ENCODE measurements around the gene TMEM63A.
A peak's percentile ranks its signal among the peaks of the same experiment; 100 is the strongest.
"Not testable (repeated sequence)": the region's sequence is repeated elsewhere in the genome, so short reads cannot be mapped to it uniquely, and the experiment has no call there.

TMEM63A gene

GRCh38 chr1:225813214-225813964 lies 68.8 kb downstream of the TMEM63A start:
- DNase-seq (ENCODE audit: low spot score): no peak
- no peak for TF ChIP-seq CTCF (IDR thresholded peaks at IDR 0.05; ENCODE audit: extremely low read depth, missing control alignments)

- DNase-seq (ENCODE audit: low spot score): no peak
- no peak for TF ChIP-seq CTCF (IDR thresholded peaks at IDR 0.05; ENCODE audit: extremely low read depth, missing control alignments)
These were observed 69.5 kb downstream of the TMEM63A start for GRCh38 chr1:225812488-225813213.

GRCh38 chr1:225811622-225812487 lies 70.3 kb downstream of the TMEM63A start:
- no peak for DNase-seq (ENCODE audit: low spot score)
- TF ChIP-seq CTCF (IDR thresholded peaks at IDR 0.05; ENCODE audit: extremely low read depth, missing control alignments): no peak

GRCh38 chr1:225810579-225811538 lies 71.3 kb downstream of the TMEM63A start:
- not testable (repeated sequence) for DNase-seq (ENCODE audit: low spot score)

- TF ChIP-seq CTCF (IDR thresholded peaks at IDR 0.05; ENCODE audit: extremely low read depth, missing control alignments): peak; percentile 23
- DNase-seq (ENCODE audit: low spot score): peak; percentile 94
These were observed 72.2 kb downstream of the TMEM63A start, which contains the start of gene EPHX1 for GRCh38 chr1:225809842-225810578. EPHX1 (plus strand) TSS chr1:225810124; CDS start chr1:225828730, 18,606 bp downstream.

- TF ChIP-seq CTCF (IDR thresholded peaks at IDR 0.05; ENCODE audit: extremely low read depth, missing control alignments): no peak
- DNase-seq (ENCODE audit: low spot score): no peak
These were observed 74.0 kb downstream of the TMEM63A start for GRCh38 chr1:225808136-225808535.

- DNase-seq (ENCODE audit: low spot score): not testable (repeated sequence)
These were observed 75.4 kb downstream of the TMEM63A start for GRCh38 chr1:225806736-225807135.
